HG03159 (cell line): Measurements from ENCODE around the gene ADGRA1.

Experiments
- ATAC-seq: cut with Tn5 transposase; IDR thresholded peaks from one replicate; pipeline ENCODE4 v1.9.1; 2021; ENCODE audit warnings: mild to moderate bottlenecking, moderate library complexity; ENCODE audit not compliant: unreplicated experiment

Gene ADGRA1

DNA sequence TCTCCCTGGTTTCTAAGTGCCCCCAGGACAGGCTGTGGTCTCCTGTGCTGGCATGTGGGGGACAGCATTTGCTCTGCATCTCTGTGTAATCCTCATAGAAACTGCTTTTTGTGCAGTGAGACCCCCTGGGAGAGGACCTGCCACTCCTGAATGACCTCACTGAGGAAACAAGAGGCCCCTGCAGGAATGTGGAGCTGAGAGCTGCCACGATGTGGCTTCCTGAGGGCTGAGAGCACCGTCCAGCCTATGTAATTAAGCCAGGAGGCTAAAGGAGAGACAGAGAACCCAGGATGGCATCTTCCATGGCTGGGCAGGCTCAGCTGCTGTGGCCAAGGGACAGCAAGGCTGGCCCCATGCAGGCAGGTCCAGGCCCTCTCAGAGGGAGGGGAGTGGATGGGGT lies 32.3 kb upstream of the ADGRA1 start:
- no peak for ATAC-seq

DNA sequence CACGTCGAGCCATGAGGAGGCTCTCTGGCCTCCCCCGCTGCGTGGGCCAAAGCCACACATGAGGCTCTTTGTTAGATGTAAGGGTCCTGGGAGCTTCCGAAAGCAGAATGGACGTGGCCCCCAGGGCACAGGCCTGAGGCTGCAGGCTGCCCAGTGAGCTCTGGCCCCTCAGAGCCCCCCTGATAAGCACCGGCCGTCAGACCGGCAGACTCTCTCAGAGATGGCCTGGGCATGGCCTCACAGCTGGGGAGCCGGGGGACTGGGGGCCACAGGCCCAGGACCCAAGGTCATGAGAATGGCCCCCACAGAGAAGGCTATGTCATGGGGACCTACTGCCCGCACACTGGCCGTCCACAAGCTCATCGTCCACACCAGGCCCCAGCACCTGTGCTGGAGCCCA lies 31.7 kb upstream of the ADGRA1 start:
- no peak for ATAC-seq

DNA sequence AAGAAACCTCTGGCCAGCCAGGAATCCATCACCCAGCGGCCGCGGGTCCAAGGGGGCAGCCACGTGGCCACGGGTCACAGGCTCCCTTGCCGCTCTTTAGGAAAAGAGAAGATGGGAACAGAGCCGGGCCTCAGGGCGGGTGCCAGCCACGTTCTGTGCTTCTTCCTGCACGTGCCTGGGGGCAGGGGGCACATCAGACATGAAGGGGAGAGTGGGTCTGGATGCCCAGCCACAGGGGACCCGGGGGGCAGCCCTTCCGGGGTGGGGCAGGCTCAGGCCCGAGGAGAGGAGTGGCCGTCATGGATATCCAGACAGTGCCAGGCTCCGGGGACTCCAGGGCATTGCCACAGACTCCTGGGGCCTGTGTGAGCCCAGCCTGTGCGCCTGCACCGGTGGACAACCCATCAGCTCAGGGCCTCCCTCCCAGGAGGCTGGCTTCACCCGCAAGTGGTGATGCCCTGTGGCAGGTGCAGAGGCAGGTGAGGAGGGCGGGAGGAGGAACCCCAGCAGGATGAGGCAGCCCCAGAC lies 31.0 kb upstream of the ADGRA1 start:
- ATAC-seq: no peak

DNA sequence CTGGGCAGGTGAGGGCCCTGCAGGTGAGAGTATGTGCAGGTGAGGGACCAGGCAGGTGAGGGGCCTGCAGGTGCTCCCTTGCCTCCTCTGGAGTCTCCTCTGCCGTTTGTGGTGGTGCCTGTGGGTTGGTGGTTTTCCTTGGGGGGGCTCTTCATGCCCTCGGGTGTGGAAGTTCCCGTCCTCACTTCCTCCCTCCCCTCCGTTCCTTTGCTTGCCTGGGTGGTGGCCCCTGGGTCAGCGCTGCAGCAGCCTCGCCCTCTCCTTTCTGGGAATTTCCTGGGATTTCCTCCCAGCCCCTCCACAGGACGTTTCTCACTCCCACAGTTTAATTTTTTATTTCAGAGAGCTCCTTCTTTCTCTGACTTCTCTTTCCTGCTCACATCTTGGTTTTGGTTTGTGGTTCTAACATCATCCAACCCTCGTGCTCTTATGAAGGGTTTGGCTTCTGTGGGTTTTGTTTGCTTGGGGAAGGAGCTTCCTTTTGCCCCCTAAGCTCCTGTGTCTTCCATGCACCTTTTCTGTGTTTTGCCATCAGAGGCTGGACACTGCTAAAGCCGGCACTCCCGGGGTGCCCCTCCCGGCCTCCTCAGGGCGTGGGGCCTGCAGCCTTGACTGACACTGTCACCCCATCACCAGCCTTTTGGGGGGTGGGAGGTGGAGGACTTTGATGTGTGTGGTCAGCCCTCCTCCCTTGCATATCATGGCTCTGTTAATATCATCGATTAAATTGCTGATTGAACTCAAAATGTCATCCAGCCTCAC lies 29.2 kb upstream of the ADGRA1 start:
- no peak for ATAC-seq

DNA sequence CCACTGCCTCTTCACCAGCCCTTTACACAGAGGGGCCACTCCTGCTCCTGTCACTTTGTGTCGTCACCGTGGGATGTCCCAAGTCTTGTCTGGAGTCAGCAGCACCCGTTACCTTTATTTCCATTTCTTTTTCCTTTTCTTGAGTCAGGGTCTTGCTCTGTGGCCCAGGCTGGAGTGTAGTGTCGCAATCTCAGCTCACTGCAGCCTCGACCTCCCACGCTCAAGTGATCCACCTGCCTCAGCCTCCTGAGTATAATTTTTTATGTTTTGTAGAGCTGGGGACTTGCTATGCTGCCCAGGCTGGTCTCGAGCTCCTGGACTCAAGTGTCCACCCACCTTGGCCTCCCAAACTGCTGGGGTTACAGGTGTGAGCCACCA lies 28.6 kb upstream of the ADGRA1 start:
- no peak for ATAC-seq

DNA sequence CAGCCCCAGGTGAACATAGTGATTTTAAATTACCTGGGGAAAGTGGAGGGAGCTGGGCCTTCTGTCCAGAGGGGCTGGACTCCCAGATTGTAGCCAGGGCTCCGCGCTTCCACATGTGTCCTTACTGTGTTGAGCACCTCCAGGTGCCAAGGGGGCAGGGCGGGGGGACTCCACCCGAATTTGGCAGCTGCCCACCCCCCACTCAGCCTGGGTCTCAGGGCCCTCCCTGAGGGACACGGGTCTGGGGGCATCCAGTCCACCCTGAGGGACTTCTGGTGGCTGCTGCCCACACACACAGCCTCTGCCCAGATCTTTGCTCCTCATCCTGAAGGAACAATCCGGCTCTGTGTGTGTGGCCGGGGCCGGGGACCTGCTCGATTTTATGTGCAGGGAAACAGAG lies 28.2 kb upstream of the ADGRA1 start:
- no peak for ATAC-seq

DNA sequence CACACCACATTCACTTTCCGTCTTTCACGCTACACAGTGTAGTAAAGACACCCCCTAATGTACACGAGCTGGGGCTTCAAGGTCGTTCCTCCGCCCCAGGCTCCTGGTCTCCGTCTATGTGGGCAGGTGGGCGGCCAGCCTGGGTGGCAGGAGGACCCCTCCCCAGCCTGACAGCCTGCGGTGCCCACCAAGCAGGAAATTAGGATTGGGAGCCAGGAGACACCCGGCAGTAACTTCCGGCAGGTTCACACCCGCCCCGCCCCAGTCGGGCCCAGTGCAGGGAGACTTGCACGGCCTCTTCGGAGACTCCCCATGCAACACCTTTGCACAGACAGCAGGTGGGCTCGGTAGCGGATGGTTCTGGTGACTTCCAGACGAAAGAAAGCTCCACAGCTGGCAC lies 27.7 kb upstream of the ADGRA1 start:
- ATAC-seq: no peak

DNA sequence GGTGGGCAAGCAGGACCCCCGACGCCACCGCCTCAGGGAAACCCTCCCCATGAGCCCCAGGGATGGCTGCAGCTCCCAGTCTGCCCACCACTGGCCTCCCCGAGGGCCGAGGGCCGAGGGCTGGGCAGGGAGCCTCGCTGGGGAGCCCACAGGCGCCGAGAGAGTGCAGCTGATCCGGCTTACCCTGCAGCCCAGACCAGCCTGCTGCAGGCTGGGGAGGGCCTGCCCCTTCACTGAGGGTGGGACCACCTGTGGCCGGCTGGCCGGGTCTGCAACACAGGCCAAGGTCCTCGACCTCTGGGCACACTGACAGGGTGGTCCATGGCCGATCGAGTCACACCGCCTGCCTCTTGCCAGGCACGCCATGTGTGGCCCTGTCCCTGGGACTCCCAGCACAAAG lies 27.3 kb upstream of the ADGRA1 start:
- no peak for ATAC-seq

DNA sequence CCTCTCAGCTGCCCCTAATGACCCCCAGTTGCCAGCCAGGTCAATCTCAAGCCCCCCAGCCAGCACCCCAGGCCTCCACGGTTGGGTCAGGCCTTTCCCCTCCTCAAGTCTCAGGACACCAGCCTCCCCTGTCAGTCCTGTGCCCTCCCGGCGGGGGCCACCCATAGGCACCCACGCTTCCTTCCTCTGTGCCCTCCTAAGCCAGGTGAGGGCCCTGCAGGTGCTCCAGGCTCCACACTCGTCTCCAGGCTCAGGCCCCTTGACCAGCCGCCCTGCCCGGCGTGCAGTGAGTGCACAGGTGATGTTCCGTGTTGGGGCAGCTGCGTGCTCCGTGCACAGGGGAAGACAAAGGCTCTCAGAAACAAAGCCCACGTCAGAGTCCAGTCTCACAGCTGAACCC lies 26.8 kb upstream of the ADGRA1 start:
- no peak for ATAC-seq

DNA sequence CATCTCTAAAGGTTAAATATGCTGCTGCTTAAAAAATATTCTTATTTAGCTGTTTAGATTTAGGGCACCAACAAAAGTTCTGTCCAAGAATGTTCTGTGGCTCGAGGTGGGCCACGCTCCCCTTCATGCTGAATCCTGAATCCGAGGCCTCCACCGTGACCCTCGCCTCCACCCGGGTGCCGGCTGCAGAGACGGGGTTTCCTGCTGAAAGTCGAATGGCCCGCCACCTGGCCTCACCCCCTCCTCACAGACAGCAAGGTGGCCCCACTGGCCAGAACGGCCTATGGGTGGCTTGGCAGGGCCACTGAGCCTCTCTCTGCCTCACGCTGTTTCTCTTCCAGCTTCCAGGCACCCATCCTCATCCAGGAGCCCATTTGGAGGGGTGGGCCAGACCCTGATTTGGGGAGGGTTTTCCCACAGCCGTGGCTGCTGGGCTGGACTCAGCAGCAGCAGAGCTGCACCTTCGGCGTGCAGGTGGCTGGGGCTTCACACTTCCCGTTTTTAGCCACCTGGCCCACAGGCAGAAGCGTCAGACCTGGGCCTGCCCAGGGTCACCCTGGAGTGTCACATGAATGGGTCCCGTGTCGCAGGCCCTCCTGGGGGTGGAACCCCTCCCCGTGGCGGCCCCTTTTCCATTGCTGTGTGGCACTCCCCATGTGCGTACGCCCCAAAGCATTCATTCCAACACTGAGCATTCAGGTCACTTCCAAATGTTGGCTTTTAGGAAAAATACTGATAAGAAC lies 26.3 kb upstream of the ADGRA1 start:
- no peak for ATAC-seq

DNA sequence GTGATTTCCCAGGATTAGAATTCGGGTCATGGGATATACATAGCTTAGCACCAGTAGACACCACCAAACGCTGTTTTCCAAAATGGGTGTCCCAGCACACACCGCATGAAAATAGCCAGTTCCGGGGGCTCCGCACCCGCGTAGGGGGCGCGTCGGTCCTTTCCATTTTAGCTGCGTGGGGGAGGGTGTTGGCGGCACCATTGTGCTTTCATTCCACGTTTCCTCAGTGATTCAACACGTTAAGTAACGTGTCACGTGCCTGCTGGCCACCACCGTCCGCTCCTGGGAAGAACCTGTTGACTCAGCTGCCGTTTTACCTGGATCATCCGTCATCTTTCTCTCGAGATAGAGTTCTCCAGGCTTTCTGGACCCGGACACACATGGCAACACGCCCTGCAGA lies 25.6 kb upstream of the ADGRA1 start:
- no peak for ATAC-seq

DNA sequence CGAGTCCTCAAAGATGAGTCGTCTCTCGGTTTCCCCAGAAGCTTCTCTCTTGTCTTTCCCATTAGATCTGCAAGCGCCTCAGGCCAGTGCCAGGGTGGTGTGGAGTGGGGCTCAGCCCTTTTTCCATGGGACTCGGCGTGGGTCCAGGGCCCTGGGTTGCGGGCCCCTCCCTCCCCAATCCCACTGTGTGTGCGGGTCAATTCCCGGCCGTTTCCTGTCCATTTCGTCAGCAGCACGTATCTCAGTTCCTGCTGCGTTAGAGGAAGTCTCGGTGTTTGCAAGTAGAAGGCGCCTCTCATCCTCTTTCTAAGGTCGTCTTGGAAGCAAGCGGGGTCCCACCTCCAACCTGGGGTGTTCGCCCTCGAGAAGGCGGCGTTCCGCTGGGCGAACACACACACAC lies 25.1 kb upstream of the ADGRA1 start:
- no peak for ATAC-seq

DNA sequence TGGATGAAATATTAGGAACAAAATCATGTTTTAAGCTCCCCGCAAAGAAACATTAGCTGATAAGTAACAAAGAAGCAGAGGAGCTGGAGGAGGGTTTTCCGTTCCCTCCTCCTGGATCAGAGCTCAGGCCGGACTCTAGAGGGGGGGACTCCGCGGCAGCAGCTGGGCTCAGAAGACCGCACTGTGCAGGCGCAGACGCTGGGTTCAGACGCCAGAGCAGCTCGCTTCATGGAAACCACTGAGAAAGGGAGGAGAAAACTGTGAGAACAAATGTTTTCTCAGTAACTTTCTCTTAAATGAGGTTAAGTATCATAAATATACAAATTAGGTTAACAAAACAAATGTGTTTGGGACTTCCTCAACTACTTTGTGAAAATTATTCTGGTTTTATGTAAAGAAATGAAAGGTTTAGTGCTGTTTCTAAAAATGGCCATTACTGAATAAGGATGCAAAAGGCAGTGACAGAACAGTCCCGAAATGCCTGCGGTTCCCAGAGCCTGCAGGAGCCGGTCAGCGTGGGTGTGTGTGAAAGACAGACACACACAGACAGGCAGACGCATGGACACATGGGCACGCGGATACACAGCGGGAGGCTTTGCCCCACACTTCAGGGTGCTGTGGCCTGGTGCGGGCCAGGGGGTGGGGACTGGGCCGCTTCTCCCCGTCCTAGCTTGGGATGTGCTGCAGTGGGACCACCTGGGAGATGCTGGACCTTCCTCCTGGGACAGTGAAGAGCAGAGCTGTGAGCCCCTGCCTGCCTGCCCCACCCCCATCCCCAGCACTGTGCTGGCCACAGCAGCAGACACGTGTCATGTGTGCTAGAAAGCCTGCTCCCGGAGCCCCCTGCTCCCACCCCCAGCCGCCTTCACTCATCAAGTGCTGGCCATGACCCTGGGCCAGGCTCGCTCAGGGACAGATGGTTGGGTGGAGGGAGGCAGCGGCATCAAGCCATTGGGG lies 20.3 kb upstream of the ADGRA1 start:
- no peak for ATAC-seq

DNA sequence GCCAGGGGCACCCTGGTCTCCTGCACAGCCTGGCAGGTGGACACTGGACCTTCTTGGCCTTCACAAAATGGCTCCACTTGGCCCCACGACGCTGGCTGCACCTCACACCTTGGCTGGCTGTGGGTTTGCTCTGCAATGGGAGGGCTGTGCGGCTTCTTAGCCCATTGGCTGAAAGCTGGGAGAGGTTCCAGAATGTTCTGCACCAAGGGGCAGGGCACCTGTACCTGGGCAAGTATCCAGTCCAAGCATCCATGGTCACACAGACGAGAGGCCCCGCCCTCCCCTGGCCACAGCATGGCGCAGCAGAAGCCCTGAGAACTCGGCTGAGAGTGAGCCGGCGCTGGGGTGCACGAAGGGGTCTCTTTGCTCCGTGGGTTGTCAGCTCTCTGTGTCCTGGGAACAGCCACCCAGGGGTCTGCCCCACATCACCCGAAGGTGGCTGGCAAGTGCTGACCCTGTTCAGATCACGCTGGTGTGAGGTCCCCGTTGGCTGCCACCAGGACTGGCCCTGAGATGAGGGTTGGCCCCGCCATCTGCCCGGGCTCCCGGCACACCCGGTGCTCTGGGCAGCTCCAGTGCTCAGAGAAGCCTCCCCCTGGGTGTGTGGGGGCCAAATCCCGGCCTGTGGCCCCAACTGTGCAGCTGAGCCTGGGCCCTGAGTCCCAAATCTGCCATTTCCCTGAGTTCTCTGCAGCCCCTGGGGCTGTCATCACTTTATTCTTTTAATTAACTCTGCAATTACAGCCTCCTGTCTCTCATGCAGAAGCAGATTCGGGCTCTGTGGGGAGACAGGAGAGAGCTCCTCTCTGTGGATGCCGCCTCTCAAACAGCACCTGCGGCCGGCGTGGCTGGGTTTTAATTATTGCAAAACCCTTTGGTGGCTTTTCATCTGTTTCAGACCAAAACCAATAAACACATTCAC lies 19.4 kb upstream of the ADGRA1 start:
- ATAC-seq: no peak

DNA sequence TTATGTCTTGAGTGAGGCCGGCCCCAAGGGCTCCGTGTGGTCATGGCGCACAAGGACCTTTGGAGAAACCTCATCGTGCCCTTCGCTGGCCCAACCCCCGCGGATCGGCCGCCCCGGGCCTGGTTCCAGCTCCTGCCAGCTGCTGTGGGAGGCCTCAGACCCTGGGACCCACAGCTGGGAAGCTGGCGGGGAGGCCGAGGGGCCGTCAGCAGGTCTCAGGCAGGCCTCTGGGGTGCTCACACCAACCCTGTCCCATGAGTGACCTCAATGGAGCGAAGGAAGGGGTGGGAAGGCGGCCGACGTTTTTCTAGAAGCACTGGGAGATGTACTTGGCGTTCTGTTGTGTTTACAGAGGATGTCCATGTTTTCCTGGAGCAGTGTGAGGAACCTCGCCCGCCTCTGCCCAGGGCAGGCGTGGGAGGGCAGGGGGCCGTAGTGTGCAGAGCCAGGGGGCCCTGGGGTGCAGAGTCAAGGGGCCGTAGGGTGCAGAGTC lies 18.6 kb upstream of the ADGRA1 start:
- ATAC-seq: no peak

DNA sequence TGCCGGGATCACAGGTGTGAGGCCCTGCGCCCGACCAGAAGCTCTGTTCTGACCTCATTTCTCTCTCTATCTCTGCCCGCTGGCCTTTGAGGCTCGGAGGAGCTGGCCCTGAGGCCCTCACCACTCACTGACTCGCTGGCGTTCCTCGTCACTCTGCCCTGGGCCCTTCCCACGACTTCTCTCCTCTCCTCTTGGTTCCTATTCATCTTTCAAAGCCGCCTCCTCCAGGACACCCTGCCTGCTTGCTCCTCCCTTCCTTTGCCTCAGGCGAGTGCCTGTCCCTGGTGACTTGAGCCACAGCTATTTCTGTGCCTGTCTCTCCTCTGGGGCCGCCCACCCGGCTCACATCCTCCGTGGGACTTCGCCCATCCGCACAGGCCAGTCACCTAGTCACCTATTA lies 17.3 kb upstream of the ADGRA1 start:
- no peak for ATAC-seq

DNA sequence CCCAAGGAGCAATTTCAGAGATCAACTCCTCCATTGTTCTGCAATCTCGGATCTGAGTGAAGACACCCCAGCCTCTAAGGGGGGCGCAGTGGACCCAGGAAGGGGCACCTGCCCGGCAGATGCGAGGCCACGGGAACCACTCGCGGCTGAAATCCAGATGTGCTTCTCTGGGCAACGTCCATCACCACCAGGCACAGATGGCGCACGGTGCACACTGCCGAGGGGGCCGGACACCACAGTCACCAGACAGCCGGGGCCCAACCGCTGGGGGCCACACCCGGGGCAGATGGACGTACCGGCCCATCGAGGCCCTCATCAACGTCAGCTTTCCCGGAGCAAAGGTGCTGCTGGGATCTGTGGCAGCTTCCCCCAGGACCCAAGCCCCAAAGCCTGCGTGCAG lies 16.9 kb upstream of the ADGRA1 start:
- no peak for ATAC-seq

DNA sequence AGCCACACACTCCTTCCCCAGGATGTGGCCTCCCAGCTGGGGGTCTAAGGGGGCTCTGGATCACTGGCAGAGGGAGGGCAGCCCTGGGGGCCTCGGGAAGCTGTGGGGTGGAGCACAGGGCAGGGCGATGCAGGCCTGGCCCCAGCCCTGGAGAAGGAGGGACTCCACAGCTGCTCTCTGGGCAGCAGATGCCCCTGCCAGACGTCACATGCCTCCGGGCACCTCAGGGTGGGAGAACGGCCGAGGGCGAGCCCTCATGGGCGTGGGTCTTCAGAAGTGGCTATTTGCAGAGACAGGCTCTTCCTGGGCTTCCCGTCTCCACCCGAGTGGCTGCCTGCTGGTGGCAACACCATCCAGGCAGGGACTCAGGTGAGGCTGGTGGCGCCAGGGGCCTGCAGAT lies 16.0 kb upstream of the ADGRA1 start:
- no peak for ATAC-seq

DNA sequence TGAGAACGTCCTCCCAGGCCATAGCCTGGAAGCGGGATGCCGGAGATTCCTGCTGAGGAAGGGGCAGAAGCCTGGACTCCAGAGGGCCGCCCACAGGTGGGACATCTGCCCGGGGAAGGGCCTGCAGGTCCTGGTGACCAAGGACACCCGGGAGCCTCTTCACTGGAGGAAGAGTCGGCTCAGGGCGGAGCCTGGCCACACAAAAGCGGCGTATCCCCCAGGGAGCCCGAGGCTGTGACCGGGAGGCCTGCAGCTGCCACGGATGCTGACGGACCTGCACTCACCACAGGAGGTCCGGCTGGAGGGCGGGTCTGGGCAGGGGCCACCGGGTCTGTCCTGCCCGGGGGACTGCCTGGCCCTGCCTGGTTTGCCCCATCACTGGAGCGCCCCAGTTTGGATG lies 15.5 kb upstream of the ADGRA1 start:
- no peak for ATAC-seq

DNA sequence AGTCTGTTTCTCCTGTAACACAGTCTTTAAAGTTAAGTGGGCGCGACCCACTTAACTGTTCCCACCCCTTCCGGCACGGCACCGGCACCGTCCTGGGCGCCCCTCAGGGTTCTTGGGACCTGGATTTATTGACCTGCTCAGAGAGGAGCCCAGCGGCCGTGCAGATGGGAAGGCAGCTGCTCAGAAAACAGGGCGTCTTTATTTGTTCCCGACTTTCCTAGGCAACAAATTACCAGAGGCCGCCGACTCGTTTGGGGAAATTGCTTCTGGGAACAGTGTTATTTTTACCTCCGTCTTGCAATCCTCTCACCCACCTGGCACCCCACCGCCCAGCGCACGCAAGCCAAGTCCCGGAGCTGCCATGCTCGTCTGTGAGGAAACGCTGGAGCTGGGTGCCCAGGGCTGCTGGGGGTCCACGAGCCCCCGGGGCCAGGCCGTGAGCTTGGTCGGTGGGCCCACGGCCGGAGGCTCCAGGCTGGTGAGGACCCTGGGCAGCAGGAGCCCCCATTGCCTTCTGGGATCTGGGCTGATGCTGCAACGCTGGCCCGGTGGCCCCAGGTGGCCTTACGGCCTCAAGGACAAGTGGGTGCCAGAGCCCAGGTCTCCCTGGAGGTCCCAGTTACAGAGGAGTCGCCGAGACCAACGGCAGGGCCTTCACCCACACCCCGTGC lies 14.9 kb upstream of the ADGRA1 start:
- no peak for ATAC-seq
